Ishikawa (cell line): Measurements from ENCODE around the gene HOXA3.

Experiments used
- CEBPB ChIP-seq: IDR thresholded peaks from 2 replicates; pipeline ENCODE4 v1.6.1; 2012
- CREB1 ChIP-seq: IDR thresholded peaks from 2 replicates; pipeline ENCODE4 v1.6.1; 2012; ENCODE audit warnings: low read depth
- EGR1 ChIP-seq: IDR thresholded peaks from 2 replicates; pipeline ENCODE4 v1.6.1; 2012
- EP300 ChIP-seq: IDR thresholded peaks from 2 replicates; pipeline ENCODE4 v1.6.1; 2012; ENCODE audit warnings: borderline replicate concordance
- FOXM1 ChIP-seq: IDR thresholded peaks from 2 replicates; pipeline ENCODE4 v1.6.1; 2012; ENCODE audit warnings: low read depth, borderline replicate concordance
- MAX ChIP-seq: IDR thresholded peaks from 2 replicates; pipeline ENCODE4 v1.6.1; 2012
- NFIC ChIP-seq: IDR thresholded peaks from 2 replicates; pipeline ENCODE4 v1.6.1; 2012
- RAD21 ChIP-seq: IDR thresholded peaks from 2 replicates; pipeline ENCODE4 v1.6.1; 2012; ENCODE audit warnings: low read depth
- REST ChIP-seq: IDR thresholded peaks from 2 replicates; pipeline ENCODE4 v1.6.1; 2012; ENCODE audit warnings: low read depth, mild to moderate bottlenecking
- TAF1 ChIP-seq: IDR thresholded peaks from 2 replicates; pipeline ENCODE4 v1.6.1; 2012; ENCODE audit warnings: low read depth, mild to moderate bottlenecking
- TCF12 ChIP-seq: IDR thresholded peaks from 2 replicates; pipeline ENCODE4 v1.6.1; 2012; ENCODE audit warnings: low read depth
- TEAD4 ChIP-seq: IDR thresholded peaks from 2 replicates; pipeline ENCODE4 v1.6.1; 2012
- USF1 ChIP-seq: IDR thresholded peaks from 2 replicates; pipeline ENCODE4 v1.6.1; 2012
- YY1 ChIP-seq: IDR thresholded peaks from 2 replicates; pipeline ENCODE4 v1.6.1; 2012; ENCODE audit warnings: low read depth
- ZBTB7A ChIP-seq: IDR thresholded peaks from 2 replicates; pipeline ENCODE4 v1.6.1; 2012; ENCODE audit warnings: low read depth

Gene HOXA3

GRCh38 chr7:27101171-27101956 is 51.0 kb downstream of the HOXA3 start:
- TF ChIP-seq EGR1 (no peak), FOXM1 (no peak), YY1 (no peak), CEBPB (no peak), REST (no peak), USF1 (no peak), TCF12 (no peak), CREB1 (no peak), TEAD4 (no peak), TAF1 (no peak), MAX (no peak), RAD21 (no peak), EP300 (no peak), NFIC (no peak), ZBTB7A (no peak)

GRCh38 chr7:27100694-27101170 is 51.7 kb downstream of the HOXA3 start:
- TF ChIP-seq CEBPB: no peak
- TF ChIP-seq TCF12: no peak
- TF ChIP-seq EP300: no peak
- TF ChIP-seq TEAD4: no peak
- TF ChIP-seq CREB1: no peak
- TF ChIP-seq FOXM1: no peak
- no peak for TF ChIP-seq ZBTB7A
- TF ChIP-seq USF1: no peak
- no peak for TF ChIP-seq YY1
- no peak for TF ChIP-seq TAF1
- no peak for TF ChIP-seq EGR1
- no peak for TF ChIP-seq NFIC
- no peak for TF ChIP-seq MAX
- no peak for TF ChIP-seq RAD21
- TF ChIP-seq REST: no peak

- TF ChIP-seq NFIC: no peak
- TF ChIP-seq EP300: no peak
- TF ChIP-seq CREB1: no peak
- TF ChIP-seq YY1: no peak
- TF ChIP-seq RAD21: no peak
- TF ChIP-seq EGR1: no peak
- no peak for TF ChIP-seq ZBTB7A
- TF ChIP-seq TAF1: no peak
- TF ChIP-seq TCF12: no peak
- no peak for TF ChIP-seq REST
- TF ChIP-seq CEBPB: no peak
- no peak for TF ChIP-seq MAX
Measured at GRCh38 chr7:27099453-27100370, 52.7 kb downstream of the HOXA3 start.
